Brain microvascular endothelial cell (primary cell): ENCODE data around the gene INSL3.
"Not testable (repeated sequence)": the region's sequence is repeated elsewhere in the genome, so short reads cannot be mapped to it uniquely, and the experiment has no call there.

Experiments
- DNase-seq: peaks from one replicate; pipeline ENCODE4 v3.0.0-alpha.2; 2020
- H3K27ac ChIP-seq: fragments of 250-450 bp; sonication (Bioruptor Pico); 2 replicates; pipeline ENCODE4 v1.5.1; 2020; ENCODE audit warnings: mild to moderate bottlenecking, moderate library complexity
- H3K27me3 ChIP-seq: fragments of 250-450 bp; sonication (Bioruptor Pico); replicated peaks from 2 replicates; pipeline ENCODE4 v1.5.1; 2020; ENCODE audit warnings: mild to moderate bottlenecking
- H3K36me3 ChIP-seq: fragments of 250-450 bp; sonication (Bioruptor Pico); replicated peaks from 2 replicates; pipeline ENCODE4 v1.5.1; 2020; ENCODE audit warnings: mild to moderate bottlenecking
- H3K4me3 ChIP-seq: 2 replicates; pipeline ENCODE4 v1.5.1; 2011; ENCODE audit warnings: low read depth, mild to moderate bottlenecking, control low read depth, low read length, moderate library complexity
- in situ Hi-C: cut with HindIII; loops from 2 replicates; pipeline ENCODE4 v1.10.0; 2017; ENCODE audit warnings: low sequenced_read_pairs, low pct_ligation_motif_present
- TF ChIP-seq, protein P1 (sequence below): IDR thresholded peaks from 2 replicates; pipeline ENCODE4 v1.5.1; 2011; ENCODE audit warnings: low read depth, mild to moderate bottlenecking, moderate library complexity, low read length, control low read depth, inconsistent platforms; ENCODE audit errors: missing control alignments

INSL3 gene

DNA sequence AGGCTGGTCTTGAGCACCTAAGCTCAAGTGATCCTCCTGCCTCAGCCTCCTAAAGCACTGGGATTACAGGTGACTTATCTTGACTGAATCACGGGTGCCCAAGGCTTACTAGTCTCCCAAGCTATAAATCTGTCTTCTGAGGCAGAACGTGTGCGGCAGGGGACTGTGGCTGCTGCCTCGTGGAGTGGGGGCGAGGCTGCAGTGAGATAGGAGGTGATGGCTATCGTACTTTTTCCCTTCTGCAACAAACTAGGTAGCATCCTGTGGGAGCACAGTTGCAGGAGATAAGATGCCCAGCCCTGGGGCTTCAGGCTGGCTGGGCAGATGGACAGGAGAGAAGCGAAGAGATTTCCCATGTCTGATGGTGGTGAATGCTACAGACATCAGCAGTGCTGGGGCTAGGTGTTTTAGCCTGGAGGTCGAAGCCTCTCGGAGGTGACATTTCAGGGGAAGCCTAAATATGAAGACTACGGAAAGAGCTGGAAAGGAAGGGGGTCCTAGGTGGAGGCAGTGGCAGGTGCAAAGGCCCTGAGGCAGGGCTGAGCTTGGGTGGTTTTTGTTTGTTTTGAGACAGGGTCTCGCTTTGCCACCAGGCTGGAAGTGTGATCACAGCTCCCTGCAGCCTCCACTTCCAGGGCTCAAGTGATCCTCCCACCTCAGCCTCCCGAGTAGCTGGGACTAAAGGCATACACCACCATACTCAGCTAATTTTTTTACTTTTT is 19.0 kb downstream of the INSL3 start:
- H3K27ac ChIP-seq: no peak overlapping the region
- no peaks in the 10 kb centered on the region for H3K36me3 ChIP-seq
- no peak overlapping the region for H3K4me3 ChIP-seq
- peaks cover 3% of the 10 kb centered on the region for H3K27me3 ChIP-seq
- no peak for DNase-seq
- TF ChIP-seq, protein P1, sequence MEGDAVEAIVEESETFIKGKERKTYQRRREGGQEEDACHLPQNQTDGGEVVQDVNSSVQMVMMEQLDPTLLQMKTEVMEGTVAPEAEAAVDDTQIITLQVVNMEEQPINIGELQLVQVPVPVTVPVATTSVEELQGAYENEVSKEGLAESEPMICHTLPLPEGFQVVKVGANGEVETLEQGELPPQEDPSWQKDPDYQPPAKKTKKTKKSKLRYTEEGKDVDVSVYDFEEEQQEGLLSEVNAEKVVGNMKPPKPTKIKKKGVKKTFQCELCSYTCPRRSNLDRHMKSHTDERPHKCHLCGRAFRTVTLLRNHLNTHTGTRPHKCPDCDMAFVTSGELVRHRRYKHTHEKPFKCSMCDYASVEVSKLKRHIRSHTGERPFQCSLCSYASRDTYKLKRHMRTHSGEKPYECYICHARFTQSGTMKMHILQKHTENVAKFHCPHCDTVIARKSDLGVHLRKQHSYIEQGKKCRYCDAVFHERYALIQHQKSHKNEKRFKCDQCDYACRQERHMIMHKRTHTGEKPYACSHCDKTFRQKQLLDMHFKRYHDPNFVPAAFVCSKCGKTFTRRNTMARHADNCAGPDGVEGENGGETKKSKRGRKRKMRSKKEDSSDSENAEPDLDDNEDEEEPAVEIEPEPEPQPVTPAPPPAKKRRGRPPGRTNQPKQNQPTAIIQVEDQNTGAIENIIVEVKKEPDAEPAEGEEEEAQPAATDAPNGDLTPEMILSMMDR: no peak
- in situ Hi-C loops: no loop called here

DNA sequence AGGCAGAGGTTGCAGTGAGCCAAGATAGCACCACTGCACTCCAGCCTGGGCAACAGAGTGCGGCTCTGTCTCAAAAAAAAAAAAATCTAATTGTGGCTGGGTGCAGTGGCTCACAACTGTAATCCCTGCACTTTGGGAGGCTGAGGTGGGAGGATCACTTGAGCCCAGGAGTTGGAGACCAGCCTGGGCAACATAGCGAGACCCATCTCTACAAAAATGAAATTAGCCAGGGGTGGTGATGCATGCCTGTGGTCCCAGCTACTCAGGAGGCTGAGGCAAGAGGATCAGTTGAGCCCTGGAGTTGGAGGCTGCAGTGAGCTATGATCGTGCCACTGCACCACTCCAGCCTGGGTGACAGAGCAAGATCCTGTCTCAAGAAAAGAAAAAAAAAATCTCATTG is 22.7 kb downstream of the INSL3 start:
- H3K36me3 ChIP-seq, H3K27ac ChIP-seq, H3K4me3 ChIP-seq, in situ Hi-C loops, DNase-seq: not testable (repeated sequence)
- peaks cover 21% of the 10 kb centered on the region for H3K27me3 ChIP-seq

DNA sequence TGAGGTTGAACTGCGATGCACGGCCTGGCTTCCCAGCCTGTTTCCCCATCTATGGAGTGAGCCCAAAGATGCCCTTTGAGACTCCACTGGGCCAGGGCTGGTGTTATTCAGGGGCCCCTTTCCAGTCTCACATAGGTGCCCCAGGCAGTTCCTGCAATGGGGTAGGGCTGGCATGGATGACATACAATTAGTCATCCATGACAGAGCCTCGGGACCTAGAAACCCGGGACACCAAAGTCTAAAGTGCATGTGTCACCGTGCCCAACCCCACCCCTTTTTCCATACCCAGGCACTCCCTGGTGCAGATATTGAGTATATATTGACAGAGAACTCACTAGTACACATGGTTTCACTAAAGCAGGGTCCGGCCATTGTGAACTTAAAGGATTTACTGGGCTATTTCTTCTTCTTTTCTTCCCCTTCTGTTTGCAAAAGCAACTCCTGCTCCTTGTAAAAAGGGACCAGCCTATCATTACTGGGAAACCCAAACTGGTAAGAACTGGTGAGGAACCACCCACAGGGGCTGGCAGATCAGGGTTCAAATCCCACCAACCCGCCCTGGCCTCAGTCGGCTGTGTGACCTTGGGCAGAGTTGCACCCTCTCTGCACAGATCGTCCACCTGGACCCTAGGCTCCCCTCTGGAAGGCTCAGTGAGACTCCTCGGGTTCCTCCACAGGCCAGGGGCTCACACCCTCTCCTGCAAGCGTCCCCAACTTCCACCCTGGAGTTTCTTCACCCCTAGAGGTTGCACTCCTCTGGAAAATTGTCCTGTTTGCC is 23.7 kb downstream of the INSL3 start:
- H3K36me3 ChIP-seq: no peaks in the 10 kb centered on the region
- in situ Hi-C loops: no loop called here
- no peak for DNase-seq
- H3K27ac ChIP-seq: no peak overlapping the region
- peaks cover 18% of the 10 kb centered on the region for H3K27me3 ChIP-seq
- no peak overlapping the region for H3K4me3 ChIP-seq
- TF ChIP-seq, protein P1: no peak

DNA sequence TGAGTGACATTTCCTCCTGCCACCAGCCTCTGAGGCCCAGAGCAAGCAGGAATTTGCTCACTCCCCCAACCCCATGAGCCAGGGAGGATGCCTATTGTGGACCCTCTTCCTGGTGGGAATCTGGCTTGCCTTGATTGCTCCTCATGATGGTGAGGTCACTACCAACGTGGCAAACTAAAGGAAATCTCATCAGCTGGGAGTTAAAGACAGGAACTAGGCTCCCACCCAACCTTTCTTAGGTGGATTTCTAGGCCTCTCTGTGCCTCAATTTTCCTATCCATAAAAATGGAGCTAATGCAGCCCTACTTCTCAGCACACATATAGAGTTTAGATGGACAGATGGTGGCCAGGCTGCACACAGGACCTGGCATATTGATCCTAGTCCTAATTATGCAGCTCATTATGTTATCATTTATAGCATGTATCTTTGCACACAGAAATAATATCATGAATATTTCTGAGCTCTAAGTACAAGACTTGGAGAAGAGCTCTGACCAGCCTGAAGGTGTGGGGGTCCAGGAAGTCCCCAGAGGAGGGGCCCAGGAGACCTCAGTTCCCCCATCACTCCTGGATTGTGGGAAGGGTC is 24.4 kb downstream of the INSL3 start:
- no peaks in the 10 kb centered on the region for H3K36me3 ChIP-seq
- H3K4me3 ChIP-seq: no peak overlapping the region
- TF ChIP-seq, protein P1: no peak
- no peak overlapping the region for H3K27ac ChIP-seq
- DNase-seq: no peak
- in situ Hi-C loops: no loop called here
- H3K27me3 ChIP-seq: peaks cover 18% of the 10 kb centered on the region

DNA sequence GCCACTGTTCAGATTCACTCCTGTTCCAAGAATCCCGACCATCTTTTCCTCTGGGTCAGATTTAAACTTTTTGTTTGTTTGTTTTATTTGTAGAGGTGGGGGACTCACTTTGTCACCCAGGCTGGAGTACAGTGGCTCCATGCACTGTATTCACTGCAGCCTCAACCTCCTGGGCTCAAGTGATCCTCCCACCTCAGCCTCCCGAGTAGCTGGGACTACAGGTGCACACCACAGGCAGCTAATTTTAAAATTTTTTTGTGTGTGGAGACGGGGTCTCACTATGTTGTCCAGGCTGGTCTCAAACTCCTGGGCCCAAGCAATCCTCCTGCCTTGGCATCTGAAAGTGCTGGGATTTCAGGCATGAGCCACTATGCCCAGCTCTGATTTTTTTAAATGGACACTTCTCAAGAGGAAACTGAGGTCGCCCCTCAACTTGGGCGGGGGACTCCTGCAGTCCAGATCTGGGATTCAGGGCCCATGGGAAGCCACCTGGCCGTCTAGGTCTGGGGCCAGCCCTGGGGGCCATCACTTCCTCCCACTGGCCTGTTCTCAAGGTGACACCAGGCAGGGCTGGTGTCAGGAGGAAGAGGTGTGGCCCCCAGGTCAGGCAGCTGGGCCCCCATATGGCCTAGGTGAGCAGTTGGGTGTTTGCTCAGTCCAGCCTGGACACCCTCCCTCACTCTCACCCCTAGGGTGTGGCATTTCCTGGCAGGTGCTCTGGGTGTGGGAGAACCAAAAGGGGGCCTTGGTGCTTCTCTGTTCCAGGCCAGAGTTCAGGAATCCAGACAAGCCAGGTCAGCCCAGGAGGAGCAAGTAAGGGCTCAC is 25.1 kb downstream of the INSL3 start:
- TF ChIP-seq, protein P1: no peak
- no peak overlapping the region for H3K27ac ChIP-seq
- H3K27me3 ChIP-seq: peaks cover 18% of the 10 kb centered on the region

More for the DNA sequence above, 25.1 kb downstream of the INSL3 start:
- Histone ChIP-seq H3K4me3 (no peak overlapping the region), H3K36me3 (no peaks in the 10 kb centered on the region)
- in situ Hi-C loops: no loop called here
- no peak for DNase-seq
